HG03159 (cell line): Measurements from ENCODE around the gene GCKR.

Experiments
- ATAC-seq: cut with Tn5 transposase; IDR thresholded peaks from one replicate; pipeline ENCODE4 v1.9.1; 2021; ENCODE audit warnings: mild to moderate bottlenecking, moderate library complexity; ENCODE audit not compliant: unreplicated experiment

The GCKR gene, protein sequence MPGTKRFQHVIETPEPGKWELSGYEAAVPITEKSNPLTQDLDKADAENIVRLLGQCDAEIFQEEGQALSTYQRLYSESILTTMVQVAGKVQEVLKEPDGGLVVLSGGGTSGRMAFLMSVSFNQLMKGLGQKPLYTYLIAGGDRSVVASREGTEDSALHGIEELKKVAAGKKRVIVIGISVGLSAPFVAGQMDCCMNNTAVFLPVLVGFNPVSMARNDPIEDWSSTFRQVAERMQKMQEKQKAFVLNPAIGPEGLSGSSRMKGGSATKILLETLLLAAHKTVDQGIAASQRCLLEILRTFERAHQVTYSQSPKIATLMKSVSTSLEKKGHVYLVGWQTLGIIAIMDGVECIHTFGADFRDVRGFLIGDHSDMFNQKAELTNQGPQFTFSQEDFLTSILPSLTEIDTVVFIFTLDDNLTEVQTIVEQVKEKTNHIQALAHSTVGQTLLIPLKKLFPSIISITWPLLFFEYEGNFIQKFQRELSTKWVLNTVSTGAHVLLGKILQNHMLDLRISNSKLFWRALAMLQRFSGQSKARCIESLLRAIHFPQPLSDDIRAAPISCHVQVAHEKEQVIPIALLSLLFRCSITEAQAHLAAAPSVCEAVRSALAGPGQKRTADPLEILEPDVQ

DNA sequence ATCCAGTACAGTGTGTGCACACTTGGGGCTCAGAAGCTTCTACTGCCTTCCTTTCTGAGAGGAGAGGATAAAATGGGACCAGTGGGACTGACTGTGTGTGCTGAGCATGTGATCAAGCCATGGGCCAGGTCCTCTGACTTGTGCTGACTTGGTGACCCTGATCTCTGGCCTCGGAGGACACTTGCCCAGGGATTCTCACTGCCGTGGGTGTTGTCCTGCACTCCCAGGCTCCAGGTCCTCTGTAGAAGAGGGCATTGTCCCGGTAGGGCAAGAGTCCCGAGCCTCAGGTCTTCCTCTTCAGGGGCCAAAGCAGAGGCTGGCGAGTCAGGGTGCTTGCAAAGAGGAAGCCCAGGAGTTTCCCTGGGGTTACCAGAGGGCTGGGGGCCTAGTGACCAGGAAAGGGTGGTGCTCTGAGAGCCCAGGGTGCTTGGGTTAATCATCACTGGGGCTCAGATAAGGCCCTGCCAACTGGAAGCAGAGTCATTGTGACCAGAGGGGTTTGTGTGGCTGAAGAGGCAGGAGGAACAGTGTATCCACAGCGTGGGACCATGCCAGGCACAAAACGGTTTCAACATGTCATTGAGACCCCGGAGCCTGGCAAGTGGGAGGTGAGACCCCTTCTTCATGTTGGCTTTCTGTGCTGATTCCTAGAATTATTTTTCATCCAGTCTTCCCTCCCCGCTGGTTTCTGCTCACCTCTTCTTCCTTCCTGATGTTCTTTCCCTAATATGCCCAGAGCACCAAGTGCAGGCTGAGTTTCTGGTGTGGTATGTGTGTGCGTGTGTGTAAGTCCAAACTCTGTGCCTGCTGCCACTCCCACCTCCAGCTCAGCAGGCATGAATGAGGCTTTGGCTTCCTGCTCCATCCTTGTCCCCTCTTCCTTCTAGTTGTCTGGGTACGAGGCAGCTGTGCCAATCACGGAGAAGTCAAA lies at the start of gene GCKR:
TSS of gene GCKR (plus strand) at position 483 of the 931 bp plus-strand sequence. CDS start at position 549, 66 bp downstream.
- no peak for ATAC-seq

DNA sequence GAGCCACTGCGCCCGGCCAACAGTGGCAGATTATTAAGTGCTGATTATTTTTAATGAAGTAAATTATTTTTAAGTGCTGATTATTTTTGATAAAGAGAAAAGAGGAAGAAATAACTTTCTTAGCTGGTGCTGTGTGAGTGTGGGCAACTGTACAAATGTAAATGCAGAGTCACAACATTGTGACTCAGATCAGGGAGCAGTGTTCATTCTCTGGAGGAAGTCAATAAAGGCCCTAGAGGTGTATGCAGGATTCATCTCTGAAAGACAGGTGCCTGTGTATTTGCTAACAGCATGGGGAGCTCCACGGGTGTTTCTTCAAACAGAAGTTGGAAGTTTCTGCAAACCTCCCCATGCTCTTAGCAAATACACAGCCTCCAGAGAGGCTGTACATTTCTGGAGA lies 48.3 kb upstream of the GCKR start:
- no peak for ATAC-seq

DNA sequence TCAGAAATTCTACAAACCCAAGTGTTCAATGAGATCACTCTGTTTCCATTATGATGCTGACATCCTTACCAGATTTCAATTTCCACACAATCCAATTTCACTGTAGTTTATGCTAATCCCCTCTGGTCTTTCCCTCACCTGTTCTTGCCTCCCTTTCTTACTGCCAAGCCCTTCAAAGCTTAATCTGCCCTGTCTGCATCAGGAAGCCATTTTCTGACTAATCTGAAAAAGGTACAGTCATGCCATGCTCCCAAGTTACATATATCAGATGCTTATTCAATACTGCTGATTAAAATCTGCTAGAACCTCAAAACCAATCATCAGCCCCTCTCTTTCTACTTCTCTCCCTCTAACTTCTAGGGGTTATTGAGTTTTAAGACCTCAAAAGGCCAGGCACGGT lies 45.5 kb upstream of the GCKR start:
- no peak for ATAC-seq

DNA sequence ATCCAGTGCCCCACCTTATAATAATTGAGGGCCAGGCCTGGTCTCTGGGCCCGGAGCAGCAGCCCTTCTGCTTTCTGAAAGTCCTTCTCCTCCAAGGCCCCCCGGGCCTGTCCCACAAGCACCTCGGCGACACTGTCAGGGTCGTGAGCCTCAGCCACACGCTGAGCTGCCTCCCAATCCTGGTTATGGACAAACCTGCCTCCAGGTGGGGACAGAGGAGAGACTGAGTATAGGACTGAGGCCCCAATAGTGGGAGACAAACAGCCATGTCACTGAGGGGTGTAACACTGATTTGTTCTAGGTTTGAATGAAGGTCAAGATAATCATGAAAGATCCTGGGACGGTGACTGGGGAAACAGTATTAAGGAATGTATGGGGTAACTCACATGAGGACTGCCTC lies 42.7 kb upstream of the GCKR start:
- no peak for ATAC-seq

DNA sequence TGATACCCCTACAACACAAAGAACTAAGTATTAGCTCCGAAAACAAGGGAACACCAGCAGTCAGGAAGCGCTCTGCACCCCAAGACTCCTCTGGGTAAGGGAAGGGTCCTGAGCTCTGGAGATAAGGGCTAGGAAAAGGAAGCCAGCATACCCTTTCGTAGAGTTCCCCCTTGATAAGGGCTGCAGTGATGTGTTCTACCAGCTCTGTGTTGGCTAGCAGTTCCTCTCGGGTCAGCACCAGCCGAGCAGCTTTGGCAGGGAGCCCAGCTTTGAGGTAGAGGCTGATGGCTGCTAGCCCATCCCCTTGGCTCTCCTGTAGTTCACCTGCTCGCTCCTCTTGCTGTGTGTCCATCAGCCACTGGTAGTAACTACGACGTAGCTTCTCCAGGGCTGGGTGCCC lies 35.5 kb upstream of the GCKR start:
- no peak for ATAC-seq

DNA sequence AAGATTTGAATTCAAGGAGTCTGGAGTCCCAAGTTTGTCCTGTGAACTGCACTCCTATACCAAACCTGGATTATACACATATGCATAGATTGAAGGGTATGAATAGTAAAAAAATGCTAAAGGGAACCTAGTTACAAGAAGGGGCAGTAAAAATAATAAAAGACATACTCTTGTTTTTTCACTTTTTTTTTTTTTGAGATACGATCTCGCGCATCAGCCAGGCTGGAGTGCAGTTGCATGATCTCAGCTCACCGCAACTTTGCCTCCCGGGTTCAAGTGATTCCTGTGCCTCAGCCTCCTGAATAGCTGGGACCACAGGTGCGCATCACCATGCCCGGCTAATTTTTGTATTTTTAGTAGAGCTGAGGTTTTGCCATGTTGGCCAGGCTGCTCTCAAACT lies 32.2 kb upstream of the GCKR start:
- ATAC-seq, result no peak

DNA sequence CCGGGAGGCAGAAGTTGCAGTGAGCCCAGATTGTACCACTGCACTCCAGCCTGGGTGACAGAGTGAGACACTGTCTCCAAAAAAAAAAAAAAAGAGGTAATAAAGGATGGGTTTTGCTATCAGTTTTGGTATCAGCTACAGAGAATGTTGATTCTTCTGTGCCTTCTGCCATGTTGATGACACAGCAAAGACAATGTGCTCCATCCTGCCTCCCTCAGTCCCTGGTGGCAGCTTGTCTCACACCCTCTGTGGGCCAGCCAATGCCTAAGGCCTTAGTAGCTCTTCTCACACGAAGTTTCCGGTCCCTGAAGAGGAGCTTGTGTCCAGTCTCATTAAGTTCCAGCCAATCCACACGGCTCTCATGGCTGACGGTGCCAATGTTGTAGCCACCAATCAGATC lies 24.7 kb upstream of the GCKR start:
- no peak for ATAC-seq

DNA sequence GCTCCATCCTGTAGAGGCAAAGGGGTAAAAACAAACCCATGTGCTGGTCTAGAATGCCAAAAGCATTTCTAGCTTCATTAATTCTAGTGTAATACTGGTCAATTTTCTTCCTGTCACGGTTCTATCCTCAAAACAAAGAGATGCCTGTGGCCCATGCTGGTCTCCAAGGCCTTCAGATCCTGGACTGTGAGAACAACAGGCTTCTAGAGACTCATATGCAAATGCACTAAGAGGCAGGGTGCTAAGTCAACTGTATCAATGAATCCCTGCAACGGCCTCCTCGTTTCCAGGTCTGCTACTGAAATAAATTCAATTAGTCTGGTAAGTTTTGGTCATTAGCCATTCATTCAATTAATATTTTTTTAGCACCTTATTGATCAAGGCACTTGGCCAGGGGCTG lies 11.1 kb upstream of the GCKR start:
- ATAC-seq, result no peak

DNA sequence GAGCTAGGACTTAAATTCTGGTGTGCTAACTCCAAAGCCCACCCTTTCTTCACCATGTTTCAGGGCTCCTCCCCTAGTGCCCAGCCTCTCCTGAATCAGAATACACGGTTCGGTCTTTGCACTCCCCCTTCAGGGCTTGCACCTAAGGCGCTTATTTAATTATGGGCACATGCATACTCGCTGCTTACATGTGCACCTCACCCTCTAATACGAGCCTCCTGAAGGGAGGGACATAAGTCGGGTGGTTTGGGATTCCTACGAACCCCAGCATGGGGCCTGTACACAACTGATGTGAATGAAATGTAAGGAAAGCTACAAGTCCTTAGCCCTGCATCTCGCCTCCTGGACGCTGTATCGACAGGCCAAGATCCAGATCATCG lies 7.5 kb upstream of the GCKR start:
- peak; percentile 6 for ATAC-seq

DNA sequence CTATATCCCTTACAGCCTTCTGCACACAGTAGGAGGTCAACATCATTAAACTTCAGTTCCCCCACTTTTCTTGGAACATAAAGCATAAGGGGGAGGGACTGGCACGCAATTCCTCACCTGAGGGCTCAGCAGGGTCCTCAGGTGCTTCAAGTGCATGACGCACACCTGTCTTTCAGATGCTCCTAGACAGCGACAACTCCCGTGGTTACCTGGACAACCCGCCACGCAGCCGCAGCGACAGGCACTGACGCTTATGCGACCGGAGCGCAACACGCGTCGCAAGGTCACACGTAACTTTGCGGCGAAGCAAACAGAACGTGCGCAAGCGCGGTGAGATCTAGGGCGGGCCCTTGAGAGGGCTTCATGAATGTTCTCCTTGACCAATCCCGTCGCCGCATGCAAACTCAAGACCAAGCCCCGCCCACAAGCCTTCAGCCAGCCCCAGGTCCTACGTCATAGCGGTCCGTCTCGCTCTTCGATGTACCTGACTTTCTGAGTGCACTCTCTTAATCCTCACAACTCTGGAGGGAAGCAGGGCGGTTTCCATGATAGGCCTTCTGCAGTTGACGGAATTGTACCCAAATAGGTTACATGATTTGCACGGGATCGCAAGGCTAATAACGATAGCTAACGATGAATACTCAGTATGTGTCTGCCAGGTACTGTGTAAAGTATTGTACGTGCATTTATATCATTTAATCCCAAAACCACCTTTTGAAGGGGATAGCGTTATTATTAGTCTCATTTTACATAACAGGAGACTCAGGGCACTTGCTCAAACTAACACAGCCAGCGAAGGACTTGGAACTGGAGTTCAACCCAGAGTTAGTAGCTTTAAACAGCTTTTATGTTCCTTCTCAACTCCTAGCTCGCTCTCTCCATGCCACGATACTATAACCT lies 6.9 kb upstream of the GCKR start, which contains the start of gene IFT172:
TSS of gene IFT172 (minus strand) at position 246 of the 900 bp plus-strand sequence. CDS start at position 156, 90 bp downstream.
- peak; percentile 89 for ATAC-seq

DNA sequence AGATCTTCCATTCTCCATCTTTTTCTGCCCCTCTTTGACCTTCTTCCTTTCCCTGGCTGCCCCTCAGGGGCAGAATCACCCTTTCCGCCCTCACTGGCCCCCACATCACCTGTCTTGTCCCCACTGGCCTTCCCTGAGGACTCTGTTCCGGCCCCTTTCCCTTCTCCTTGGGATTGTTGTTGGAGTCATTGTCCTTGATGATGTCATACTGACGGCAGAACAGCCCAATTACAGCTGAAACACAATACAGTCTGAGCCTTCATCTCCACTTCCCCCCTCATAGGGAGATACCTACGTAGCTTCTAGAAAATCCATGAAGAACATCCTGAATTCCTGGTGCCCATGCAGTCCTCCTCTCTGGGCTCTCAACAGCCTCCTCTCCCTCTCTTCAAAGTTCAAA lies 4.1 kb upstream of the GCKR start:
- ATAC-seq, result no peak

DNA sequence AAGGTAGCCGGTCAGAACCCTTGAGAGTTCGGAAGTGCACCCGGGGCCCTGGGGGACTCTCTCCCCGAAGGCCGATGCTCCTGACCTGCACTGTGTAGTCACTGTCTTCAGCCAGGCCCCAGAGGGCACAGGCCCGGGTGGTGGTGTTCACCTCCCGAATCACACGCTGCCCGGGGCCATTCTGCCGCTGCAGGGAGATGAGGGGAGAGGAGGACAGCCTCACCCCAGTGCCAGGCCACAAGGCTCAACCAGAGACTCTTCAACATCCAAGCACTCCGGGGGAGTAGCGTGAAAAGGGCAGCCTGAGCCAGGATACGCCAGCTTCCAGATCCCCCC lies 2.7 kb upstream of the GCKR start:
- ATAC-seq, result no peak

DNA sequence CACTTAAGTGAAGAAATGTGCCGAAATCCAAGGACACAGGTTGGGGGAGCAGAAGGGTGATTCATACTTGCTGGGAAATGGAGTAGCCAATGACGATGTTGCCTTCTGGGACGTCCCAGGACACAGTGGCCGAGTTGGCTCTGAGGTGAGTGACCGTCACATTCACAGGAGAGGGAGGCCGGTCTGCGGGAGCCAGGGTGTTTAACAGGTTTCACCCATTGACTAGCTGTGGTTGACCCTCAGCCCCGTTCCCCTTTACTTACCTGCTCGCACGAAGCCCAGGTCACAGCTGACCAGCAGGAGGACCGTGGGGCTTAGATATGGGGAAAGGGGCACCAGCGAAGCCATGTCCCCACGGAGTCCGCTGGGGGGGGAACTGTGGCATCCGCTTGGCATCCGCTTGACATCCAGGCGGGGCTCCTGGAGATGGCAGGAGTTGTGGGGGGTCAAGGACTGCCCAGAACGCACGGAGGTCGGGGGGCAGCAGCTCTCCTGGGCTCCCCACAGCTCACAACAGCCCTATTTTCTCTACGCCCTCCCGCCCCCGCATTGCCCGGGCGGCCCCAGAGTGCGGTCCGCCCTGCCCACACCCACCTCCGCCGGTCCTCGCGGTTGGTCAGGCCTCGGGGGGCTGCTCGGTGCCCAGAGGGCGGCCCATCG lies 2.2 kb upstream of the GCKR start:
- ATAC-seq, result no peak

DNA sequence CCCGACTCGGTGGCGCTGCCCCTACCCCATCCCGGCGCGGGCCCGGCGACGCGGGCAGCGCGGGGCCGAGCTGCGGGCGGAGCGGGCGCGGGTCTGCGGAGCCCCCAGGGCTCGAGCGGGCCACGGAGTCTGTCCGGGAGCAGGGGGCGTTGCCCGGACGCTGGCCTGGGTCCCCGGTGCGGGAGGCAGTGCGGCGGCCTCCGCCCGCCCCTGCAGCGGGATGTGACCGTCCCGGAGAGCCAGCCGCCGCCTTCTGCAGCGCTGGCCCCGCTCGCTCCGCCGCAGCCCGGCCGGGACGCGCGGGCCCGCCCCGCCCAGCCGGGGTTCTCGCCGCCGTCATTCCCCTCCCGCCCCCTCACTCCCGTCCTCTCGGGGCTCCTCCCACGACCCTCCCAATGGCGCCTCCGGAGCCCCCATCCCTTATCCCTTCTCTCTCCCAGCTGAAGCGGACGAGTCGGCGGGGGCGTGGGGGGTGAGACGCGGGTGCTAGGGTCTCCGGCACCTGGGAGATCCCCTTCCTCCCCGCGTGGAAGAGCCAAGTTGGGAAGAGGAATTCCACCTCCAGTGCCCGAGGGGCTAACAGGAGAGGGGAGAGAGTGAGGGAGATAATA lies 1.6 kb upstream of the GCKR start, which contains the start of gene FNDC4:
TSS of gene FNDC4 (minus strand) at position 257 of the 611 bp plus-strand sequence. CDS start 521 bp downstream, outside the sequence.
- no peak for ATAC-seq

DNA sequence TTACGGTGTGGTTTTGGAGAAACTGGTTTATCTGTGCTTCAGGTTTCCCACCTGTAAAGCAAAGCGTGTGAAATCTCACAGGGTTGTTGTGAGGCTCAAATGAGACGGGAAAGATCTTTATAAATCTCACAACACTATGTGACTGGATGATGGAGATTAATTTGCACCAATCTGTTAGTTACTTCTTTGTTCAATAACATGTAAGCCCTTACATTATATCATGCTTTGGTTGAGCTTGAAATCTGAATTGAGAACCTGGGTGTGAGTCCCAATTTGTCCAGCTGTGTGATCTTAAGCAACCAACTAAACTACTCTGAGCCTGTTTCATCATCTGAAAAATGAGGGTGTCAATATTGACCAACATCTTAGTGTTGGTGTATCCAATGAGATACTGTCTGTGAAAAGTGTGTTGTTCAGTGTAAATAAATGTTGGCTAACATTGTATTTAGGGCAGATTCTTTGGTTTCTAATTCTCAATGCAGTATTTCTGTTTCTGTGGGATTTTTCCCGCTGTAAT lies 741 bp upstream of the GCKR start:
- ATAC-seq, result no peak

DNA sequence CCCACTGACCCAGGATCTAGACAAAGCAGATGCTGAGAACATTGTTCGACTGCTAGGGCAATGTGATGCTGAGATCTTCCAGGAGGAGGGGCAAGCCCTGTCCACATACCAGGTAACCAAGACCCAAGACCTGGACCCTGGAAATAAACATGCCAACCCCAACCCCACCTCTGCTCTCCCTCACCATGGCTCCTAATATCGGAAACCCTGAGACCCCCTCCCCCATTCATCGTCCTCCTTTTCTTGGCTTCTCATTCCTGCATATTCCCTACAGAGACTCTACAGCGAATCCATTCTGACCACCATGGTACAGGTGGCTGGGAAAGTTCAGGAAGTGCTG lies 619 bp downstream of the GCKR start:
- ATAC-seq, result no peak

DNA sequence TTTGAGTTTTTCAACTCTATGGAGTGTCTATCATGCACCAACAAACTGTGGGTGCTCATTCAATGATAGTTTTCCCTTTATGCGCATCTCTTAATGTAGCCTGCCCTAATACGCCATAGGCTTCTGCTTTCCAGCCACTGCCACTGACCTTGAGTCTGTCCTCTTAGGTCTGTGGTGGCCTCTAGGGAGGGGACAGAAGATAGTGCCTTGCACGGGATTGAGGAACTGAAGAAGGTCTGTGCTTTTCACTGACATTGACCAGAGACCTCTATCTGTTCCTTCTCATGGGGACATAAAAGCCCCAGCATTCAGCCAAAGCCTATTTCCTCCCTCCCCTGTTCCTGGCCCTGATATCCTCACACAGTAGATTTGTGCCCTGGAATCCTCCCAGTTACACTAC lies 2.3 kb downstream of the GCKR start:
- no peak for ATAC-seq

DNA sequence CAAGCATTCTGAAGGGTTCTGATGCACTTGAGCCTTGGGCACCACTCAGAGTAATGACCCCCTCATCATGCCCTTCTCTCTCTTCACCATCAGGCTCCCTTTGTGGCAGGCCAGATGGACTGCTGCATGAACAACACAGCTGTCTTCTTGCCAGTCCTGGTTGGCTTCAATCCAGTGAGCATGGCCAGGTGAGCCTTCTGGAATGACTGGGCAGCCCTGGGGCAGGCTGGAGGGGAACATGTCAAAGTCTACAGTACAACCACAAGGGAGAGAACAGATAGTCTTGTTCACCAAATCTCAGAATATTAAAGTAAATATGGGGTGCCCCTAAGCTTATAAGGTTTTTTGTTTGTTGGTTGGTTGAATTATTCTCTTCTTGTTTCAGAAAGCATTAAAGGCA lies 4.4 kb downstream of the GCKR start:
- ATAC-seq, result no peak

DNA sequence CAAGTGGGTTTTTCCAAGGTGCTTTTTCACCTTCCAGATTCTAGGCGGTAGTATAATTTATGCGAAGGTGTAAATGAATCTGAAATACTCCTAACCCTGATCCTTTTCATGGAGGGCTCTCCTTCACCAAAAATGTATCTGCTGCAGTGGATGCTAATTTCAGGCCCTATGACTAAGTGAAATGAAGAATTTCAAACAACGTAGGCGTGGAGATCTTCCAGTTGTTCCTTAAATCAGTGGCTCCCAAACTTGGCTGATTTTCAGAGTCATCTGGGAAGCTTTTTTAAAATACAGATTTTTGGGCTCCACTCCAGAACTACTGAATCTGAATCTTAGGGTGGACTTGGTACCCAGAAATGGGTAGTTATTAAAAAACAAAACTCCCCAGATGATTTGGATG lies 5.5 kb downstream of the GCKR start:
- no peak for ATAC-seq
